MV-4-11 (cell line): Measurements from ENCODE around the gene CEP170B.
"Not testable (repeated sequence)": the region's sequence is repeated elsewhere in the genome, so short reads cannot be mapped to it uniquely, and the experiment has no call there.

Experiments
- DNase-seq: peaks from one replicate; lab custom pipeline; 2025; lab: John Stamatoyannopoulos, UW

The CEP170B gene

GRCh38 chr14:104865081-104865630 is at the start of gene CEP170B:
Gene CEP170B, plus strand, starts transcription at chr14:104865268. Its CDS starts 3,183 bp downstream, at chr14:104868451.
- DNase-seq, result no peak

DNA sequence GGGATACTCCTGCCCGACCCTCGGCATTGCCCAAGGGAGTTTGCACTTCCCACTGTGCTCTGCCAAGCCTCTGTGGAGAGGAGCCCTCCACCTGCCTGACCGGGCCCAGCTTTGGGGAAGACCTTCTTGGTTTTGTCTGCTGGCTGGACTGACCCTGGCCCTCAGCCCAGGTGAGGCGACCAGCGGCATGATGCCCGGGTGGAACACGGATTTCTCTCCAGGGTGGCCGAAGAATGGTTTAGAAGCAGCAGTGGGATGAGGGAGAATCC is 48.5 kb upstream of the CEP170B start:
- no peak for DNase-seq

GRCh38 chr14:104817930-104818713 is 46.9 kb upstream of the CEP170B start:
- DNase-seq, result no peak

DNA sequence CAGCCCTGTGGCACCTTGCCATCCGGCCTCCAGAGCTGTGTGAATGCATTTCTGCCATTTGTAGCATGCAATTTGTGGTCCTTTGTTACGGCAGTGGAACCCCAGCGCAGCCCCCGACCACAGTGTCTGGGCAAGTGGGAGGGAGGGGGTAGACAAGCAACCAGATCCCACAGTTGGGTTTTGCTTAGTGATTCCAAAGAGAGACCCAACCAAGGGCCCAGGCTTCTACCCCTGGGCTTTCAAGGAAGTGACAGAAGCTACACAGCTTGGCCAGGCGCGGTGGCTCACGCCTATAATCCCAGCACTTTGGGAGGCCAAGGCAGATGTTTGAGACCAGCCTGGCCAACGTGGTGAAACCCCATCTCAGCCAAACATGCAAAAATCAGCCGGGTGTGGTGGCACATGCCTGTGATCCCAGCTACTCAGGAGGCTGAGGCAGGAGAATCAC is 46.3 kb upstream of the CEP170B start:
- peak; percentile 12 for DNase-seq

DNA sequence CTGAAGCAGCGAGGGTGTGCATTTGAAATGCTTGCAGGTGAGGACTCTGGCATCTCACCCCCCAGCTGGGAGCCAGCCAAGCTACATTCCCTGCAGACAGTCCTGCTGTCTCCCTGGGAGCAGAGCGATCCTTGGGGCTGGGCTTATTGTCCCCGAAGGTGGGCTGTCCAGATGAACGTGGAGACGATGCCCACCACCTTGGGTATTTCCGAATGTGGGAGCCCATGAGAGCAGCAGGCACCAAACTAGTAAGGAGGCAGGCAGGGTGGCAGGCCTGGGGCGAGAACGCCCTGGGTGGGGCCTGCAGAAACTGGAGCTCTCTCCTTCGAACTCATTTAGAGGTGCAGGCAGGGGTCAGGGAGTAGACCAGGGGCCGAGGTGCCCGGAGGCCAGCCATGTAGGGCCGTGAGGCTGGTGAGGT is 45.7 kb upstream of the CEP170B start:
- DNase-seq, result no peak

GRCh38 chr14:104820669-104821228 is 44.3 kb upstream of the CEP170B start:
- peak; percentile 20 for DNase-seq

DNA sequence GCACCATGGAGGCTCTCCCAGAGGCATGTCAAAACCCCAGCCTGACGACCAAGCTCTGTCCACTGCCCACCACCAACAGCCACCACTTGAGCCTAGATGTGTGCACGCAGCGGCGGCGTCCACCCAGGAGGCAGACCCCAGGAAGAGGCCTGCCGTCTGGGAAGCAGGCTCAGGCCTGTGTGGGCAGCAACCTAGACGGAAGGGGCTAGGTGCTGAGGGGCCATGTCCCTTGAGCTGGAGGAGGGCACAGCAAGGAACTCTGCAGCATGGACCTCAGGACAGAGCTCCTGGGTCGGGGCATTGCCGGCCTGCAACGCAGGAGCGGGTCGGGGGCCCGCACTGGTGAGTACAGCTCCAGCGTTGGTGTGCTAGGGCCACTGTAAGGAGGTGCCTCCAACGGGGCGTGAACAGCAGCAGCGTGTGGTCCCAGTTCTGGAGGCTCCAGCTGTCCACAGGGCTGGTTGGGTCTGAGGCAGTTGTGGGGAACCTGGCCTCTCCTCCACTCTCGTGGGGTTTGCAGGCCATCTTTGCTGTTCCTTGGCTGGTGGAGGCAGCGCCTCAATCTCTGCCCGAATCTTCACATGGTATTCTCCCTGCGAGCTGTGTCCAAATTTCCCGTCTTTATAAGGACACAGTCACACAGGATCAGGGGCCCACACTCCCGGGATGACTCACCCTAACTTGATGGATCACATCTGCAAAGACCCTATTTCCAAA is 43.7 kb upstream of the CEP170B start:
- no peak for DNase-seq

DNA sequence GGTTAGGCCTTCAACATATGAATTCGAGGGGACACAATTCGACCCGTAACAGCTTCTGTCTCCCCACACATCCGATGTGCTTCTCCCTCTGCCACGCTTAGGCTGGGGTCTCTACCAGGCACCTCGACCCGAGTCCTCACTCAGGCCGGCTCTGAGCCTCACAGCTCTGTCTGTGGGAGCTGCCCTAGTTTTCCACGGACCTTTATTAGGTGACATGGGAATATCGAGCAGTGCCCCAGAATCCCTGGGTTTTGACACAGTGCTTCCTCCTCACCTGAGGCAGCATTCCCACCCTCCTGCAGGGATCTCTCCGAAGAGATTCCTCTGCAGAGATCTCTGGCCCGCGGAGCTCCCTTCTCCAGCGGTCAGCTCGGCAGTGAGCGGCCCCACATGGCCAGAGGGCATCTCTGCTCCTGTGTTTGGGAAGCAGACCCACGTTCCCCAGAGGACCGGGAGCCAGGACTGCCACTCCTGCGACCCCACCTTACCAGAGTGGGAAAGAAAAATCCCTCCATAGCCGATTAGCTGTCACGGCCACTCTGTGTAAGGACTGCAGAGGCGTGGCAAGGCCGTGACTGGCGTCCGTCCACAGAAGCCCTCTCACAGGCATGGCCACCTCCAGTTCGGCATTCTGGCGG is 43.0 kb upstream of the CEP170B start:
- no peak for DNase-seq

- DNase-seq, result no peak
Observed at GRCh38 chr14:104822821-104823615, 42.0 kb upstream of the CEP170B start.

DNA sequence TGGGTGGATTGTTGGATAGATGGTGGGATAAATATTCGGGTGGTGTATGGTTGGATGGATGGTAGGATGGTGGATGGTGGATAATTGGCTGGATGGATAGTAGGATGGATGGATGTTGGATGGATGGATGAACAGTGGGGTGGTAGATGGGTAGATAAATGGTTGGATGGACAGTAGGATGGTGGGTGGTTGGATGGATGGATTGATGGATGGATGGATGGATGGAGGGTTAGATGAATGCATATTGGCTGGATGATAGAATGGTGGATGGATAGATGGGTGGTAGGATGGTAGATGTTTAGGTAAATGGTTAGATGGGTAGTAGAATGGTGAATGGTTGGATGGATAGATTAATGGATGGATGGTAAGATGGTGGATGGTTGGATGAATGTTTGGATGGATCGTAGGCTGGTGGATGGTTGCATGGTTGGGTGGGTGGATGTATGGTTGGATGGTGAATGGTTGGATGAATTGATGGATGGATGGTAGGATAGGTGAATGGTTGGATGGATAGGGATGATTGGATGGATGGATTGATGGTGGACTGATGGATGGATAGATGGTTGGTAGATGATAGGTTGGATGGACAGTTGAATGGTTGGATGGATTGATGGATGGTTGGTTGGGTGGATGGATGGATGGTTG is 40.6 kb upstream of the CEP170B start:
- no peak for DNase-seq

- DNase-seq, result peak; percentile 49
Observed at GRCh38 chr14:104826189-104826860, 38.7 kb upstream of the CEP170B start.

GRCh38 chr14:104826861-104827176 is 38.2 kb upstream of the CEP170B start:
- DNase-seq, result no peak

DNA sequence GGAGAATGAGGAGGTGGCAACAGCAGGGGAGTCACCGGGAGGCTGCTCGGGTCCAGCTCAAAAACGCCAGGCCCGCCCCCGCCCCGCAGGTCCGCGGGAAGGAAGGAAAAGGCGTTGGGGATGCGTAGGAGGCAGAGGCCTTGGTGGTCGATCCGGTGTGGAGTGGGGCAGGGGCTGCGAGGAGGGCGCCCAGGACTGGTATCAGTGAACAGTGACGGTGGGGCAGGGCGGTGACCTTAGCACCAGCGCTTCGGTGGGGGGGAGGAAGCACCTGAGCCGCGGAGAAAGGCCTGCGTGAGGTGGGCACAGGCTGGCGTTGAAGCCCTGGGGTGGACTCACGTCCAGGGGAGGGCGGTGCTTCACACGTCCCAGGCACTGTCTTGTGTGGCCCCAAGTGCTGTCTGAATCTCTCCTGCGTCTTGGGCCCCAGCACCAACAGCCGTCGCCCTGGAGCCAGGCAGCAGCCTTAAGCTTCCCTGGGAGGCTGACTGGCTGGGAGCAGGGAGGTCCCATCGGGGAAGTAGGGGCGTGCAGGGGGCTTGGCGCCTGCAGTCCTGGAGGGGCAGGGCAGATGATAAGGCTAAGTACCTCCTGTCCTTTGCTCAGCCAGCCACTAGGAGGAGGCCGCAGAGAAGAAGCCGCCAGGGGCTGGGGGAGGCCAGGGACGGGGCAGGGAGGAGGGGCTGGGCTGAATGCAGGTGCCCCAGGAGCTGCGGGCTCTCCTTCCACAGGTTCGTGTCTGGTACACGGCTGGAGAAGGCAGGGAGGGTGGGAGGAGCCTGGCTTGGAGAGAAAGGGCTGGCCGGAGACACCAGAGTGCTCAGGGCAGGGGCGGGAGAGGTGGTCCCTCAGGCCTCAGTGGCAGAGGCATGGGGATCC is 37.7 kb upstream of the CEP170B start:
- DNase-seq, result peak; percentile 28

GRCh38 chr14:104830781-104831180 is 34.3 kb upstream of the CEP170B start:
- DNase-seq, result no peak

- DNase-seq, result not testable (repeated sequence)
Observed at GRCh38 chr14:104836171-104836935, 28.7 kb upstream of the CEP170B start.

DNA sequence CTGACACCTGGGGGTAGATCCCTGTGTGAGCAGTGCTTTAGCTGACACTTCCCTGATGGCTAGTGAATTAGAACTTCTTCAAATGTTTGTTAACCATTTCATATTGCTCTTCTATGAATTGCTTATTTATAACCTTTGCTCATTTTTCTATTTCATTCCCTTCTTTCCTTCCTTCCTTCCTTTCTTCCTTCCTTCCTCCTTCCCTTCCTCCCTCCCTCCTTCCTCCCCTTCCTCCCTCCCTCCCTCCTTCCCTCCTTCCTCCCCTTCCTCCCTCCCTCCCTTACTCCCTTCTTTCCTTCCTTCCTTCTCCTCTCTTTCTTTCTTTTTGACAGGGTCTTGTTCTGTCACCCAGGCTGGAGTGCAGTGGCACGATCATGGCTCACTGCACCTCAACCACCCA is 23.3 kb upstream of the CEP170B start:
- DNase-seq, result no peak

DNA sequence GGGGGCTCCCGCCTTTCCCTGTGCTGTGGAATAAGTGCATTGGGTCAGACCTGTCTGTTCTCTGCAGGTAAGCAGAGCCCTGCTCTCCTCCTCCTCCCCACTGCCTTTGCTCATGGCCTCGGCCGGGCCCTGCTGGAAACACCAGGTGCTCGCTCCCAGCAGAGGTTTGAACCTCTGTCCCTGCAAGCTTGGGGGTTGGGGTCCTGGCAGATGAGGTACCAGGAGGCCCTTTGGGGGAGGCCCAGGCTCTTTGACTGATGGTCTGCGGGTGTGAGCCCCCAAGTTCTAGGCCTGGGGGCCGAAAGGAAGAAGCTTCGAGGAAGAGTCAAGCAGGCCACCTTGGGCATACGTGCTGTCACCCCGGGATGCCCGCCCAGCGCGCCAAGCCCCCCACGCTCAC is 22.1 kb upstream of the CEP170B start:
- no peak for DNase-seq

DNA sequence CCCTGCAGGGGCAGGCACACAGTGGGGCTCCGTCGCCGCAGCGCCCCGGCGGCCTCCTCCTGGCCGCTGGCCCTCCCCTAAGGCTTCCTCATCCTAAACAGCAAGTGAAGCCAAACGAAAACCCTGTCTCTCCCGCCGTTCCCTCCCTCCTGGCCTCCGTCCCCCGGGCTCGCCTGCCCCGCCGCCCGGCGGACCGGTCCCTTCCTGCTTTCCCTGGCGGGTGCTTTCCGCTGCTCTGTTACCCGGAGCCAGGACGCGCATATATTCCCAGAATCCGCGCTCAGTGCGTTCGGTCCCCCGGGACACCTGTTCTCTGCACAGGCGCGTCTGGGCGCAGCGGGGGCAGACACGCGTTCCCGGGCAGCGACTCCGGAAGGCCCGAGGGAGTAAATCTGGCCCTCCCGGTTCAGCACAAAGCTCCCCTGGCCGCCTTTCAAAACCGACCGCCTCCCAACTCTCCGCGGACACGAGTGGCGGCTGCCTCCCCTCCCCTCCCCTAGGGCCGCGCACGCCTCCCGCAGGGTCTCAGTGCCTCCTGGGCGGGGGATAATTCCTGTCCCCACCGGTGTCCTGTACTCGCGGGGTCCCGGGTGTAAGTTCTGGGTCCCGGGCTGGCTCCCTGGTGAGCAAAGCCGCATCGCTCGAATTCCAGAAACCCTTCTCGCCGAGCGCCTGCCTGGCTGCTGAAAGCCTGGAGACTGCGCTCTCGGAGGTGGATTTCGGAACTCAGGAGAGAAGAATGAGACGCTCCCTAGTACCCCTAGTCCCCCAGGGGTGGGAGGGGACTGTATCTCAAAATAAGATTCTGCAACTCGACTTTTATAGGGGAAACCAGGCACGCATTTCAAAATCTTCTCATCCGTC is 21.4 kb upstream of the CEP170B start:
- DNase-seq, result no peak
